SH-SY5Y (cell line): ENCODE measurements around the gene BBS9.

Experiments used
- GATA2 ChIP-seq: IDR thresholded peaks from 2 replicates; pipeline ENCODE4 v1.6.1; 2011; ENCODE audit warnings: mild to moderate bottlenecking, low read depth, low read length
- GATA3 ChIP-seq: IDR thresholded peaks from 2 replicates; pipeline ENCODE4 v1.6.1; 2011; ENCODE audit warnings: low read depth, mild to moderate bottlenecking, low read length, moderate library complexity

The BBS9 gene

DNA sequence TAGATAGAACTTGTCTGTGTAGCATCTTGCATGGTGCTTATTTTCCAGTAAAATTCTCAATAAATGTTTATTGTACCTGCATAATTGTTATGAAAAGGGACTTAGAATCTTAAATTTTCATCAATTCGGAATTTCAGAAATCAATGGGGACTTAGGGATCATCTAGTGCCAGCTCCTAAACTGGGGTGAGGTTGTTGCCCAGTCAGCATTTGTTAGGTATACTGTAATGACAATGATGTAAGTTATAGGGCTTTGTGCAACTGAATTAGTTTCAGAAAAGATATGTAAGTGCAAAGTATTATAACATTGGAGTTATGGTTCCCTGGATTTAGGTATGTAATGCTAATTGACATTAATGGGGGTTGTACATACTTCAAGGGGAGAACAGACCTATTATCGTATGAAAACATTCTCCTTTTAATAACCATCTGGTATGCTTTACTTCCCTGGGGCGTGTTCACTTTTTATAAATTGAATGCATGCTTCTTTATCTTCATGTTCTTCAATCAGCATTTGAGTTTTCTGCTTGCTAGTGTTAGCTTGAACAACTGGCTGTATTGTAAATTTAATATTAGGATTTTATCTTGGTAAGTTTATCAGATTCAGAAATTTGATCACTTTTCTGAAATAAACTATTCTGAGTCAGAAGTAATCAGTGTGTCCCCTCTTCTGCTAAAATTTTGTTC is 270.3 kb downstream of the BBS9 start:
- TF ChIP-seq GATA3 (peak; percentile 64), GATA2 (no peak)

GRCh38 chr7:33400214-33400538 is 270.8 kb downstream of the BBS9 start:
- no peak for TF ChIP-seq GATA2
- TF ChIP-seq GATA3 = peak; percentile 44

- TF ChIP-seq GATA3 (no peak), GATA2 (no peak)
Measured at GRCh38 chr7:33410266-33410665, 280.9 kb downstream of the BBS9 start.

- TF ChIP-seq GATA3 (no peak), GATA2 (no peak)
Measured at GRCh38 chr7:33411020-33411419, 281.7 kb downstream of the BBS9 start.

GRCh38 chr7:33412331-33412730 is 283.0 kb downstream of the BBS9 start:
- no peak for TF ChIP-seq GATA2
- TF ChIP-seq GATA3 = no peak

DNA sequence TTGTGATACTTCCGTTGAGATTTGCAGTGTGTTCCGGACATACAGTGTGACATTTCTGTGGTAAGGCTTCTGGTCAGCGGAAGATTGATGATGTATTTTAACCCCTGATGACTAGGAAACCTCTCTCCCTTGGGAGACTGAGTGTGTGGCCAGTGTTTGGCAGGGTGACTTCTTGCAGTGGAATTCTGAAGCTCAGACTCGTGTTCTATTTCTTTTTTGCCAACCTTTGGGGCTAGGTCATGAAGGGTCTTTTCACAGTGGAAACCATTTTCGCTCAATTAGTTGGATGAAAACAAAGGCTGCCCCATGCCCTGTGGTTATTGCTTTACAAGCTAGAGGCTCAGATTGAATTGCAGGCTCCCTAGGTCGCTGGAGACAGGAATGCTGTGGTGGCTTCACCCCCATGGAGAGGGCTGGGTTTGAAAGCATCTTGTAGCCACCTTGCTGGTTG is 288.9 kb downstream of the BBS9 start:
- TF ChIP-seq GATA3 = no peak
- no peak for TF ChIP-seq GATA2

DNA sequence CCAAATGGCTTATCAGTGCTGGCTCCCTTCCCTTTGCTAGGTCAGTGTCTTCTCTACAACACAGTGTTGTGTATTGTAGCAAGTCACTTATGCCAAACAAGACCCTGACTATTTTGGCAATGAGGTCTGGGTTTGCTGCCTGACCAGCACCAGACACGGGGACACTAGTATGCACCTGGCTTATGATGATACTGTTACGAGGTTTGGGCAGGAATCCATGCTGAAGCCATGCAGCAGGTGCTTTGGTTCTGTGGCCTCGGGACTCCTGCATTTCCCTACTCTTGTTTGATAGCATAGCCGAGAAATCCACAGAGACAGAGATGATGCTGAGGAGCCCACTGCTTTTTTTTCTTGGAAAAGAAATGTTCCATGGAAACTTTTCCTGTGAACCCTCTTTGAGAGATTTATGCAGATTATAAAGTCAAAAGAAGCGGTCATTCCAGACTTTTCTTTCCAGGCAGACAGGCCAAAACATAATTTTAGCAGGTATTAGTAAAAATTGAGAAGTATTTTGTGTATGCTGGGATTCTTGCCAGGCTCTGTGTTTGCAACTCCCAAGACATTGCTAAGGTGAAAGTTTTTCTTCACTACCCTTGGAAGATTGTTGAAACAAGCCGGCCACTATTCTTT is 291.1 kb downstream of the BBS9 start:
- TF ChIP-seq GATA3 (no peak), GATA2 (no peak)

- TF ChIP-seq GATA3 (no peak), GATA2 (no peak)
Measured at GRCh38 chr7:33421429-33421828, 292.1 kb downstream of the BBS9 start.

GRCh38 chr7:33422141-33422540 is 292.8 kb downstream of the BBS9 start:
- no peak for TF ChIP-seq GATA2
- TF ChIP-seq GATA3 = no peak

DNA sequence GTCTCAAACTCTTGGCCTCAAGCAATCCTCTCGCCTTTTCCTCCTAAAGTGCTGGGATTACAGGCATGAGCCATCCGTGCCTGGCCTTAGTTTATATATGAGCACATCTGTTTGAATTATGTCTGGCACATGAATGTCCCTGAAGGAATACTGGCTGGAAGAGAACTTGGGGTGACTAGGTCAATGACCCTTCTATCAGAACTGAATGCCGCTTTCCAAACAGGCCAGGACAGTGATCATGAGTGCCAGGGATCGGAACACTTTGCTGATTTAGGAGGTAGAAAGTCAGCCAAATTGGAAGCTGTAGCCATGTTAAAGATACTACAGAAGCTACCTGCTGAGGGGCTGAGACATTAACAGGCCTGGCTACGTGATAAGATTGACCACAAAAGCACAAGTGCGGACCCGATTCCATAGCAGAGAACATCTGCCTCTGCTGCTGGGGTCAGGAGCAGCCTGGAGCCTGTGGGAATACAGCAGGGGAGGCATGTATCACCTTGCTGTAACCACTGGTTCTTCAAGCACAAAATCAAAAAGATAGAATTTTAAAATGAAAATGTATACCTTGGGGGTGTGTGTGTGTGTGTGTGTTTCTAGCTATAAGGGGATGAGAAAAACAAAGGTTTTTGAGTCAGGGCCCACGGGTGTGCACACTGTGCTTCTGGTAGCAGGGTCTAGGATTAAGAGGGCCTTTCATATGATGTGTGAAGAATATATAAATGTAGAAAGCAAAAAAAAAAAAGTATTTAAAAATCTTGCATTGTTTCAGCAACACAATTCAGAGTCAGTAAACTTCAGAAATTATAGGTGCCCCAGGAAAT is 293.7 kb downstream of the BBS9 start:
- TF ChIP-seq GATA3 = no peak
- TF ChIP-seq GATA2 = no peak

- TF ChIP-seq GATA3 (no peak), GATA2 (no peak)
Measured at GRCh38 chr7:33423646-33424020, 294.3 kb downstream of the BBS9 start.

GRCh38 chr7:33425395-33425794 is 296.0 kb downstream of the BBS9 start:
- no peak for TF ChIP-seq GATA2
- no peak for TF ChIP-seq GATA3

DNA sequence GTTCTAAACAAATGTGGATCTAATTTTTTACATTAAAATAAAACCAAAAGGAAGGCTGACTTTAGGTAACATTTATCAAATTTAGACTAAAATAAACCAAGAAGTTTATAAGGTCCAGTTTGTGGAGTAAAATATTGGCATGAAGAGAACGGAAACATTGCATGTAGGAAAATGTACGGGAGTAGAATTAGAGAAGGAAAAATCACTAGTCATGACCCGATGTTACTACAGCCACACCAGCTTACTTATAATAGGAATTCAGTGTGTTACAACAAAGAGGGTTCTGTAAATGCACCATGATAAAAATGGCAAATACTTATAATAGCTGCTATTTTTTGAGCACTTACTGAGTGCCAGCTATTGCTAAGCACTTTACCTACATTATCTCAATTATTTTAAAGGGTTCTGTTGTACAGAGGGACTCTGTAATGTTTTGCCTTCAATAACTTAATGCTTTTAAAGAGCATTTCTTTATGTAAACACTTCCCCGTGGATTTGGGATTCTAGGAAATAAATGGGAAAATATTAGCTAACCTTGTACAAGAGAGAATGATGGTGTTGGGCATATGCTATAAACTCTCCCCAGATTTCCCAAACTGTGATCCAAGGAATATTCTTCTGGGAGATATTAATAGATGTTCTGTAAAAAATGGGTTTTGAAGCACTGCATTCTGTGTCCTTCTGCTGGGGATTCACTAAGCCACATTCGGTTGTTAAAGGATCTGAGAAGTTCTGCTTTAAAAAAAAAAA is 296.7 kb downstream of the BBS9 start:
- no peak for TF ChIP-seq GATA3
- no peak for TF ChIP-seq GATA2

DNA sequence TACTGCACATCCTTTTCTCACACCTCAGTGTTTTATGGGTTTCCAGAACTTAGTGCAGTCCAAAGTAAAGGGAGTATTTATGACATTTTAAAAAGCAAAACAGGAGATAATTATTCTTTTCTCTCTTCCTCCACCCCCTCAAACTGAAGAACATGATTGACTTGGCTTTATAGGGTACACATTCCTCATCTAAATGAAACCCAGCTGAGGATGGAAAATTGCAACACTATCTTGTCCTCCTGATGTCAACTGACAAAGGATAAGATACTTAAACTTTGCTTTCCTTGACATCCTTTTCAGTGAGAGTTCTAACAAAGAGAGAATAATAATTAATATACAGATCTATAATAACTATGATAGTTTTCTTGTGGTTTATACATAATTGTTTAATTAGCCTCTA is 299.1 kb downstream of the BBS9 start:
- TF ChIP-seq GATA2 = no peak
- no peak for TF ChIP-seq GATA3
